Nephron progenitor cell (in vitro differentiated cells): ENCODE measurements around the gene ANKS6.
A peak's percentile ranks its signal among the peaks of the same experiment; 100 is the strongest.

Experiments used
- DNase-seq: peaks from one replicate; pipeline ENCODE4 v3.0.0; 2021
- H3K27ac Mint-ChIP-seq: 2 replicates; pipeline ENCODE4 v1.8.0; 2021; ENCODE audit warnings: mild to moderate bottlenecking, moderate library complexity, mixed read lengths
- H3K27me3 Mint-ChIP-seq: 2 replicates; pipeline ENCODE4 v1.8.0; 2021; ENCODE audit warnings: mild to moderate bottlenecking, low read depth, mixed read lengths; ENCODE audit not compliant: poor library complexity
- H3K36me3 Mint-ChIP-seq: 2 replicates; pipeline ENCODE4 v1.8.0; 2021; ENCODE audit warnings: low read depth, mixed read lengths
- H3K4me1 Mint-ChIP-seq: 2 replicates; pipeline ENCODE4 v1.8.0; 2021; ENCODE audit warnings: mixed read lengths
- H3K4me3 Mint-ChIP-seq: 2 replicates; pipeline ENCODE4 v1.8.0; 2021; ENCODE audit warnings: mild to moderate bottlenecking, moderate library complexity, mixed read lengths
- H3K9me3 Mint-ChIP-seq: 2 replicates; pipeline ENCODE4 v1.8.0; 2021; ENCODE audit warnings: mild to moderate bottlenecking, moderate library complexity, mixed read lengths
- CTCF ChIP-seq: fragments of 200-600 bp; sonication (generic); IDR thresholded peaks from 2 replicates; pipeline ENCODE4 v1.5.0; 2021; ENCODE audit warnings: antibody characterized with exemption

Gene ANKS6

GRCh38 chr9:98781588-98782383 lies 14.6 kb downstream of the ANKS6 start:
- Mint-ChIP-seq H3K36me3 (peaks cover 37% of the 10 kb centered on the region), H3K9me3 (no peaks in the 10 kb centered on the region), H3K27ac (no peak overlapping the region), H3K4me3 (no peak overlapping the region), H3K27me3 (no peaks in the 10 kb centered on the region), H3K4me1 (peaks cover 13% of the 10 kb centered on the region)
- TF ChIP-seq CTCF = no peak
- no peak for DNase-seq

GRCh38 chr9:98780059-98780749 lies 16.2 kb downstream of the ANKS6 start:
- TF ChIP-seq CTCF = no peak
- no peaks in the 10 kb centered on the region for H3K9me3 Mint-ChIP-seq
- peaks cover 46% of the 10 kb centered on the region for H3K36me3 Mint-ChIP-seq

GRCh38 chr9:98778711-98779530 lies 17.4 kb downstream of the ANKS6 start:
- H3K4me1 Mint-ChIP-seq = peaks cover 13% of the 10 kb centered on the region
- no peak overlapping the region for H3K4me3 Mint-ChIP-seq
- H3K36me3 Mint-ChIP-seq = peaks cover 45% of the 10 kb centered on the region

More at GRCh38 chr9:98780059-98780749, 16.2 kb downstream of the ANKS6 start:
- no peak for DNase-seq
- Mint-ChIP-seq H3K27me3 (no peaks in the 10 kb centered on the region), H3K27ac (peak overlapping the region; percentile 71), H3K4me1 (peaks cover 13% of the 10 kb centered on the region), H3K4me3 (no peak overlapping the region)

GRCh38 chr9:98778251-98778650 lies 18.1 kb downstream of the ANKS6 start:
- no peak for TF ChIP-seq CTCF
- Mint-ChIP-seq H3K27me3 (no peaks in the 10 kb centered on the region), H3K9me3 (no peaks in the 10 kb centered on the region), H3K4me1 (peaks cover 13% of the 10 kb centered on the region), H3K27ac (no peak overlapping the region), H3K36me3 (peaks cover 45% of the 10 kb centered on the region), H3K4me3 (no peak overlapping the region)
- no peak for DNase-seq

More at GRCh38 chr9:98778711-98779530, 17.4 kb downstream of the ANKS6 start:
- TF ChIP-seq CTCF = no peak
- Mint-ChIP-seq H3K9me3 (no peaks in the 10 kb centered on the region), H3K27me3 (no peaks in the 10 kb centered on the region), H3K27ac (peak overlapping the region; percentile 28)
- no peak for DNase-seq

- DNase-seq = no peak
- Mint-ChIP-seq H3K9me3 (no peaks in the 10 kb centered on the region), H3K4me1 (peaks cover 13% of the 10 kb centered on the region), H3K27ac (no peak overlapping the region), H3K27me3 (no peaks in the 10 kb centered on the region), H3K36me3 (peaks cover 45% of the 10 kb centered on the region), H3K4me3 (no peak overlapping the region)
- no peak for TF ChIP-seq CTCF
Observed at GRCh38 chr9:98777618-98778017, 18.7 kb downstream of the ANKS6 start.
